SH-SY5Y (cell line): ENCODE results near the gene NAV2.

ENCODE experiments used
- GATA2 ChIP-seq: IDR thresholded peaks from 2 replicates; pipeline ENCODE4 v1.6.1; 2011; ENCODE audit warnings: mild to moderate bottlenecking, low read depth, low read length
- GATA3 ChIP-seq: IDR thresholded peaks from 2 replicates; pipeline ENCODE4 v1.6.1; 2011; ENCODE audit warnings: low read depth, mild to moderate bottlenecking, low read length, moderate library complexity

- TF ChIP-seq GATA3 (no peak), GATA2 (no peak)
Measured at GRCh38 chr11:20110908-20111669, 398.5 kb downstream of the NAV2 start.
